ENCODE results near the gene OCA2. TPM values are rescaled to one million over a fixed set of nuclear protein-coding genes. Genes with fewer than 3 reads are reported as not detected.

Gene OCA2
- total and polyA plus RNA-seq, 7 donors = 0.36 to 0.41 TPM; not detected in 5

DNA sequence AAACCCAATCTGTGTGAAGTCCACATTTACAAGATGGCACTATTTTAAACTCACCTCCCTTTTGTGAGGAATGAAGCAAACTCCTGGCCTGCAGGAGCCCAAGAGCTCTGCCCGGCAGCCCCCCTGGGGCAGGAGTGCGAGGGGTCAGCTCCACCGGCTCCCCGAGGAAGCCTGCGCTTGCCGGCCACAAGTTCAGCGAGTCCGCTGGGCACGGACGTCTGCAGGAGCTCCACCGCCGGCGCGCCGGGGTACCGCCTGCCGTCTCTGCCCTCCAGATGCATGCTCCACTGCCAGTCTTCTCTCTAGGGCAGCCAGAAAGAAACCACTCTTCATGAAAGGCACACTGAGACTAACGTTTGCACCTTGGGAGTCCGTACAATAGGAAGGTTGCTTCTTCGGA, 17.5 kb downstream of the OCA2 start:
- H3K36me3 ChIP-seq = no peaks in the 10 kb centered on the region
- TF ChIP-seq POLR2A (IDR thresholded peaks at IDR 0.05) = no peak
- TF ChIP-seq, protein P1, sequence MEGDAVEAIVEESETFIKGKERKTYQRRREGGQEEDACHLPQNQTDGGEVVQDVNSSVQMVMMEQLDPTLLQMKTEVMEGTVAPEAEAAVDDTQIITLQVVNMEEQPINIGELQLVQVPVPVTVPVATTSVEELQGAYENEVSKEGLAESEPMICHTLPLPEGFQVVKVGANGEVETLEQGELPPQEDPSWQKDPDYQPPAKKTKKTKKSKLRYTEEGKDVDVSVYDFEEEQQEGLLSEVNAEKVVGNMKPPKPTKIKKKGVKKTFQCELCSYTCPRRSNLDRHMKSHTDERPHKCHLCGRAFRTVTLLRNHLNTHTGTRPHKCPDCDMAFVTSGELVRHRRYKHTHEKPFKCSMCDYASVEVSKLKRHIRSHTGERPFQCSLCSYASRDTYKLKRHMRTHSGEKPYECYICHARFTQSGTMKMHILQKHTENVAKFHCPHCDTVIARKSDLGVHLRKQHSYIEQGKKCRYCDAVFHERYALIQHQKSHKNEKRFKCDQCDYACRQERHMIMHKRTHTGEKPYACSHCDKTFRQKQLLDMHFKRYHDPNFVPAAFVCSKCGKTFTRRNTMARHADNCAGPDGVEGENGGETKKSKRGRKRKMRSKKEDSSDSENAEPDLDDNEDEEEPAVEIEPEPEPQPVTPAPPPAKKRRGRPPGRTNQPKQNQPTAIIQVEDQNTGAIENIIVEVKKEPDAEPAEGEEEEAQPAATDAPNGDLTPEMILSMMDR (IDR thresholded peaks at IDR 0.05) = no peak
- no peak for TF ChIP-seq EP300 (IDR thresholded peaks at IDR 0.05)
- TF ChIP-seq POLR2AphosphoS5 (IDR thresholded peaks at IDR 0.05) = no peak
- intact Hi-C loops (cut with DNase I) = no loop called here
- H3K4me1 ChIP-seq = no peaks in the 10 kb centered on the region
- peaks cover 0 to 4% (median 0%) of the 10 kb centered on the region in 4 donors for H3K9me3 ChIP-seq
- H3K27ac ChIP-seq = no peak overlapping the region
- peaks cover 0 to 6% (median 0%) of the 10 kb centered on the region in 3 donors for H3K27me3 ChIP-seq
- WGBS, 2 donors = 96 to 97% methylated on average over 20 of the region's 20 CpGs
- no peak for DNase-seq
- H3K4me3 ChIP-seq = no peak overlapping the region

DNA sequence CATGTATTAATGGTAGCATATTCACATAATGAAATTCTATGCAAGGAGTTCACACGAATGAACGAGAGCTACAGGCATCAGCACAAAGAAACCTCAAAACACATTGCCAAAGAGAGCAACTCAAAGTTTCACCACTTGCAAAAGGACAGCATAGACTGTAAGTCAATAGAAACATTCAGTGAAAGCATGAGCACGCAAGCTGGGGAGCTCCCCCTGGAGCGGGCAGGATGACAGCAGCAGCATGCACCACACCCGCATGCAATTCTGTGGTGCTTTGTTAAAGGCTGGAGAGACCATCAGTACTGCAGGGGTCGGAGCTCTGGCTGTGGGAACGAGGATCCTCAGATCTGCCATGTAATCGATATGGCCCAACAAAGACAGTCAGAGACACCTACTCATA, 18.7 kb downstream of the OCA2 start:
- Histone ChIP-seq H3K4me1 (no peaks in the 10 kb centered on the region), H3K27me3 (peaks cover 0 to under 1% (median 0%) of the 10 kb centered on the region in 3 donors), H3K27ac (no peak overlapping the region), H3K4me3 (no peak overlapping the region), H3K36me3 (no peaks in the 10 kb centered on the region), H3K9me3 (peaks cover 0 to 4% (median 0%) of the 10 kb centered on the region in 4 donors)
- 78 to 84% methylated on average over 8 of the region's 8 CpGs for WGBS, 2 donors
- intact Hi-C loops (cut with DNase I) = no loop called here
- TF ChIP-seq POLR2AphosphoS5 (IDR thresholded peaks at IDR 0.05) (no peak), EP300 (IDR thresholded peaks at IDR 0.05) (no peak)
- DNase-seq = no peak

DNA sequence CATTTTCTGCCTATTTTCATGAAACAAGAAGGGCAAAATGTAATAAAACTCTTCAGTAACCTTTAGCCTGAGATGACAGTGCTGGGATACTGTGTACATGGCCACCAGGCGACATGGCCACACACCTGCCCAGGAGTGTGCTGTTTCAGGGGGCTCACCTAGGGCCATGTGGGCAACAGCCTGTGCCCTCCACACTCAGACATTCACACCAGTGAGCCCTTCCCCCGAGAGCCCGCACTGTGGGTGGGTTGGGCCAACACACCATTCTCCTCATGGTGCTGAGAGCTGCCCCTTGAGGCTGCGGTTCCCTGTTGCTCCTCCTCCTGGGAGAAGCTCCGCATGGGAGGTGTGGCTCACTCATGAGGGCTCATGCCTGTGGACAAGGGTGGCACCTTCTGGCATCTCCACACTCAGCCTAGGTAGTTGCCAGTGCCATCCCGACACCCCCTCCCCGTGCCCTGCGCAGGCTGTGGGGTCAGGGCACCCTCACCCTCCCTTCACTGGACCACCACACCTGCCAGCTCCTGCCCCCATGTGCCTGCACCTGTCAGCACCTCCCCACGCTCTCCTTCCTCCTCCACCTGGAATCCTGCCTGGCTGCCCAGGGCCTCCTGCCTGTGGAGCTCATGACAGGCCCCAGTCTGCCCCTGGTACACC, 19.7 kb downstream of the OCA2 start:
- H3K4me1 ChIP-seq = no peaks in the 10 kb centered on the region
- no peaks in the 10 kb centered on the region for H3K36me3 ChIP-seq
- TF ChIP-seq POLR2A (IDR thresholded peaks at IDR 0.05) (no peak), POLR2AphosphoS5 (IDR thresholded peaks at IDR 0.05) (no peak), EP300 (IDR thresholded peaks at IDR 0.05) (no peak)
- TF ChIP-seq, protein P1 (IDR thresholded peaks at IDR 0.05) = no peak
- WGBS, 2 donors = 86 to 90% methylated on average over 9 of the region's 9 CpGs
- no peak overlapping the region for H3K4me3 ChIP-seq
- H3K9me3 ChIP-seq = peaks cover 0 to under 1% (median 0%) of the 10 kb centered on the region in 4 donors
- no peak overlapping the region for H3K27ac ChIP-seq
- no peak for DNase-seq
- intact Hi-C loops (cut with DNase I) = no loop called here
- H3K27me3 ChIP-seq = no peaks in the 10 kb centered on the region

DNA sequence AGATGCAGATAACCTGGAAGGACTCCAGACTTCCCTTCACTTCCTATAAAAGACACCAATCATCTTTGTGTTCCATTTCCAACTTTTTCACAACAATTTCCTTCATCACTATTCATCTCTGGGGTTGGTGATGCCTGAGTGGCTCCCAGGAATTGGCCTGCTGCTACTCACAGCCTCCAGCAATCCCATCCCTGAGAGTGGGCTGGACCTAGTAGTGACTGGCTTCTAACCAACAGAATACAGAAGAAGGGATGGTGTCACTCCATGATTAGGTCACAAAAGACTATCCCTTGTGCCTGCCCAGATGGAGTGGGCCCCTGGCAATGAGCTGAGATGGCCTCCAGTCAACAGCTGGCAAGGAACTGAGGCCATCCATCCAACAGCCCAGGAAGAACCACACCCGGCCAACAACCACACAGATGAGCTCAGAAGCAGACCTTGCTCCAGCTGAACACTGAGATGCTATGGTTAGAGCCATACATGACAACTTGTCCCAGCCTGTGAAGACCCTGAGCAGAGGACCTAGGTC, 20.9 kb downstream of the OCA2 start:
- WGBS, 2 donors = 34 to 78% methylated on average over 1 of the region's 1 CpG
- no peak for DNase-seq
- Histone ChIP-seq H3K4me3 (no peak overlapping the region), H3K9me3 (no peaks in the 10 kb centered on the region), H3K27ac (no peak overlapping the region), H3K36me3 (no peaks in the 10 kb centered on the region), H3K4me1 (no peaks in the 10 kb centered on the region), H3K27me3 (no peaks in the 10 kb centered on the region)
- TF ChIP-seq EP300 (IDR thresholded peaks at IDR 0.05) (no peak), POLR2AphosphoS5 (IDR thresholded peaks at IDR 0.05) (no peak), POLR2A (IDR thresholded peaks at IDR 0.05) (no peak)
- TF ChIP-seq, protein P1 (IDR thresholded peaks at IDR 0.05) = no peak
- intact Hi-C loops (cut with DNase I) = no loop called here

DNA sequence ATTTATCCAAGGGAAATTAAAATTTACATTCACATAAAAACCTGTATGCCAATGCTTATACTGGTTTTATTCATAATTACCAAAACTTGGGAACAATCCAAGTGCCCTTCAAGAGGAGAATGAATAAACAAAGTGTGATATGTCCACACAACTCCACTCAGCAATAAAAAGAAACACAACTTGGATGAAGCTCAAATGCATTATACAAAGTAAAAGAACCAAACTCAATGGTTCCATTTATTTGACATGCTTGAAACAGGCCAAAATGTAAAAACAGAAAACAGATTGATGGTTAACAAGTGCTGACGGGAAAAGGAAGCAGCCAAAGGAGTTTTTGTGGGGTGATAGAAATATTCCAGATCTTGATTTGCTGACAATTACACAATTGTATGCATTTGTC, 23.5 kb downstream of the OCA2 start:
- TF ChIP-seq, protein P1 (IDR thresholded peaks at IDR 0.05) = no peak
- no peak for TF ChIP-seq POLR2AphosphoS5 (IDR thresholded peaks at IDR 0.05)
- TF ChIP-seq EP300 (IDR thresholded peaks at IDR 0.05) = no peak
- no peak for TF ChIP-seq POLR2A (IDR thresholded peaks at IDR 0.05)
- Histone ChIP-seq H3K4me1 (no peaks in the 10 kb centered on the region), H3K27ac (no peak overlapping the region), H3K27me3 (no peaks in the 10 kb centered on the region), H3K4me3 (no peak overlapping the region), H3K36me3 (no peaks in the 10 kb centered on the region), H3K9me3 (no peaks in the 10 kb centered on the region)
- intact Hi-C loops (cut with DNase I) = no loop called here
- no peak for DNase-seq
- 16 to 56% methylated on average over 1 of the region's 1 CpG for WGBS, 2 donors
